ENCODE data around the gene HSD11B2. TPM values are rescaled to one million over a fixed set of nuclear protein-coding genes. Genes with fewer than 3 reads are reported as not detected.

Gene HSD11B2
- total RNA-seq, 1 donor from 2014 or later = 6.1 TPM

DNA sequence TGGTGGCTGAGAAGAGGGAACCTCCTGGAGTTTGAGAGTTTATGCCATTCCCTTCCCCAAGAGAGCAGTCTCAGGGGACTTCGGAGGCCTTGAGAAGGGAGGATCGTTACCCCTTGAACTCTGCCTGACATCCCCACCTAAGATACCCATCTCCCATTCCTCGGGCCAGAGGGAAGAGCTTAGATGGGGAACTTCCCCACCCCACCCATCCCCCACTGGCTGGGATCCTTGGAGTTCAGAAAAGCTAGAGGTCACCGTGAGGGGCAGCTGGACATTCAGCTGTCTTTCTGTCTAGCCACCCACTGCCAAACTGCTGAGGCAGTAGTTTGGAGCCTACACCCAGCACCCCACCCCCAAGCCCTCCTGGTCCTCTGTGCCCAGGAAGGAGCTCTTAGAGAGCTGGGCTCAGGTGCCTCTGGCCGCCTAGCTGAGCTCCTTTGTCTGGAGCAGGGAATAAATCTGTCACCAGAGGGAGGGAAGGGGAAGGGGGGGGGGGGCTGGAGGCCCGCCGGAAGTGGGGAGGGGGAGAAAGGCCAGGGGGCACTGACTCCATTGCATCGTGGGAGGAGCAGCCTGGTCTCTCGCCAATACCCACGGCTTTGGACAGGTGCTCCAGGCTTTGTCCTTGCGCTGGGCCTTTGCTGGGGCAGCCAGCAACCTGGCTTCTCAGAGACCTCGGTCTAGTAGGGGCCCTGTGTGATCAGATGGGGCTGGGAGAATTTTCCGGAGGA, 1.0 kb downstream of the HSD11B2 start:
- peak; percentile 74 for DNase-seq (ENCODE audit: low read depth)

DNA sequence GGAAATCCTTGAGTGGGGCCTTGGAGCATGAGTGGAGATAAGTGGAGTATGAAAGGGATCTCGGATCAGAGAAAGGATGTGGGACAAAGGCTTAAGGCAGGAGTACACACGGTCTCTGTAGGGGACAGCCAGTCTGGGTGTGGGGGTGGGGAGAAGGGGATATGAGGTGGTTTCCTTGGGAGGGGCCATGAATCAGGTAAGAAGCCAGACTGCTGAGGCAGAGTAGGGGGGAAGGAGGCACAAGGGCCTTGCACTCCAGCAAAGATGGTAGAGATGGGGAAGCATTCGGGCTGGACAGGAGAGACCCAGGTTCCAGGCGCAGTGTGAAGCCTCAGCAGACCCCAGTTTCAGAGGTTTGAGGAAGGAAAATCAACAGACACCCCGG, 1.6 kb downstream of the HSD11B2 start:
- DNase-seq (ENCODE audit: low read depth) = no peak

DNA sequence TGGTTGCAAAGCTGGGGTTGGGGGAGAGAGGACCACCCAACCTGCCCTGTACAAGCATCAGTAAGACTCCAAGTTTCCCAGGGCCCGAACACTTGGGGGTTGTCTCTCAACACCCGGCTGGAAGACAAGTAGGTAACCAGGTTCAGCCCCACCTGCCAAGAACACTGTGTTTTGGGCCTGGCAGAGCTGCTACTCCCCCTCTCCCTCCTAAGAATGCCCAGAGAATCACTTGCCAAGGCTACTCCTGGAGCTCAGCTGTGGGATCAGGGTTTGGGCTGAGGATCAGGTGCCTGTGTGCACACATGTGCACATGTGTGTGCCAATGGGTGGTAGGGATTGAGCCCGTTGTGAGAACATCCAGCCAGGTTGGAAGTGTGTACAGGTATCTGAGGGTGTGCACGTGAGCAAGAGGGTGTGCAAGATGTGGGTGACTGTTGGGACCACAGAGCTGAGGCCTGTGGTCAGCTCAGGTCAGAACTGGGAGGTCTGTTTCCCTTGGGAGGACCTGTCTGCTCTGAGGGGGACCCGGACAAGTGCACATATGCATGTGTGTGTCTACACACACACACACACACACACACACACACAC, 2.3 kb downstream of the HSD11B2 start:
- DNase-seq (ENCODE audit: low read depth) = no peak

DNA sequence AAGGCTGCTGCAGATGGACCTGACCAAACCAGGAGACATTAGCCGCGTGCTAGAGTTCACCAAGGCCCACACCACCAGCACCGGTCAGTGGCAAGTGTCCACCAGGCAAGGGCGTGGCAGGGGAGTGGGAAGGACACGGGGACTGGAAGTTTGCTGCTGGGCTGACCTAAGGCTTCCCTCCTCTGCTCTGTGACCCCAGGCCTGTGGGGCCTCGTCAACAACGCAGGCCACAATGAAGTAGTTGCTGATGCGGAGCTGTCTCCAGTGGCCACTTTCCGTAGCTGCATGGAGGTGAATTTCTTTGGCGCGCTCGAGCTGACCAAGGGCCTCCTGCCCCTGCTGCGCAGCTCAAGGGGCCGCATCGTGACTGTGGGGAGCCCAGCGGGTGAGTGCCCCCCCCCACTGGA, 4.8 kb downstream of the HSD11B2 start:
- DNase-seq (ENCODE audit: low read depth) = no peak

DNA sequence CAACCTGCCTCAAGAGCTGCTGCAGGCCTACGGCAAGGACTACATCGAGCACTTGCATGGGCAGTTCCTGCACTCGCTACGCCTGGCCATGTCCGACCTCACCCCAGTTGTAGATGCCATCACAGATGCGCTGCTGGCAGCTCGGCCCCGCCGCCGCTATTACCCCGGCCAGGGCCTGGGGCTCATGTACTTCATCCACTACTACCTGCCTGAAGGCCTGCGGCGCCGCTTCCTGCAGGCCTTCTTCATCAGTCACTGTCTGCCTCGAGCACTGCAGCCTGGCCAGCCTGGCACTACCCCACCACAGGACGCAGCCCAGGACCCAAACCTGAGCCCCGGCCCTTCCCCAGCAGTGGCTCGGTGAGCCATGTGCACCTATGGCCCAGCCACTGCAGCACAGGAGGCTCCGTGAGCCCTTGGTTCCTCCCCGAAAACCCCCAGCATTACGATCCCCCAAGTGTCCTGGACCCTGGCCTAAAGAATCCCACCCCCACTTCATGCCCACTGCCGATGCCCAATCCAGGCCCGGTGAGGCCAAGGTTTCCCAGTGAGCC, 5.8 kb downstream of the HSD11B2 start:
- no peak for DNase-seq (ENCODE audit: low read depth)

DNA sequence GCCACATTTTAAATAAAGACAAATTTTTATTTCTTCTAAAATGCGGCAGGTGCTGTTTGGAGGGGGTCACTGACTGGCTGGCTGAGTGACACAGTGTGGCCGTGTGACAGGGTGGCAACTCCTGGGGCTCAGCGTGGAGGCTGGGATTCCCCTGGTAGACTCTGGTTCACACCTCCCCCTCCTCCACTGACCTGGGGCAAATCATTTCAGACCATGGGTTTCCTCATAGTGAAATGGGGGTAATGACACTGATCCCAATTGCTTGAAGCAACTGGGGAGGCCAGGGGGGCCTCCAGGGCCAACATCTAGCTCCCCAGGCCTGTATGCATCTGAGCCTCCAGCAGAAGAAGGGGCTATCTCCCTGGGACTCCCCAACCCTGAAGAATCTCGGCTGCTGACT, 6.6 kb downstream of the HSD11B2 start:
- DNase-seq (ENCODE audit: low read depth) = no peak

DNA sequence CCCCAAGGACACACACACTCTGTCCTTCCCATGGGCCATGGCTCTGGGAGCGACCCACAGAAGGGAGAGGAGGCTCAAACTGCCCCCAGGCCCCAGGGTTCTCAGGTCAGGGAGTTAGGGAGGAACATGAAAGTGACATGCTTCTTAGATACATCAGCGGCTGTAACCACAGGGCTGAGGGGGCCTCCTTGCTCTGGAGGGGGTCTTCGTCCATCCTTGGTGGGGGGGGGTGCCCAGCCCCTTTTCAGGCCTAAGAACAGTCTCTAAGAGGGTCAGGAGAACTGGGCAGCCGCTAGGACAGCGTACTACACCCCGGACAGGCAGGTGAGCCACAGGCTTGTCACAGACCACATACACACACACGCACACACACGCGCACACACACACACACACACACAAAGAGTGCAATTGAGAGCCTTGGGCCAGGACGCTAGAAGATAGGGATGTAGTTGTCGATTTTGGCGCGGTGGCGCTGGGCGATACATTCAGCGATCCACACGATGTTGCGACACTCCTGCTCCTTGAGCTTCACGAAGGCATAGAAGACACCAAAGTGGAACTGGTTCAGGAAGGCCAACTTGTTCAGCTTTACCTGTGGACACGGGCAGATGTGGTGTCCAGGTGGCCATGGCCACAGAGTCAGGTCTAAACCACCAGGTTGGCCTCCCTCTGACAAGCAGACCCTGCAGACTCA, 7.3 kb downstream of the HSD11B2 start:
- DNase-seq (ENCODE audit: low read depth) = no peak

DNA sequence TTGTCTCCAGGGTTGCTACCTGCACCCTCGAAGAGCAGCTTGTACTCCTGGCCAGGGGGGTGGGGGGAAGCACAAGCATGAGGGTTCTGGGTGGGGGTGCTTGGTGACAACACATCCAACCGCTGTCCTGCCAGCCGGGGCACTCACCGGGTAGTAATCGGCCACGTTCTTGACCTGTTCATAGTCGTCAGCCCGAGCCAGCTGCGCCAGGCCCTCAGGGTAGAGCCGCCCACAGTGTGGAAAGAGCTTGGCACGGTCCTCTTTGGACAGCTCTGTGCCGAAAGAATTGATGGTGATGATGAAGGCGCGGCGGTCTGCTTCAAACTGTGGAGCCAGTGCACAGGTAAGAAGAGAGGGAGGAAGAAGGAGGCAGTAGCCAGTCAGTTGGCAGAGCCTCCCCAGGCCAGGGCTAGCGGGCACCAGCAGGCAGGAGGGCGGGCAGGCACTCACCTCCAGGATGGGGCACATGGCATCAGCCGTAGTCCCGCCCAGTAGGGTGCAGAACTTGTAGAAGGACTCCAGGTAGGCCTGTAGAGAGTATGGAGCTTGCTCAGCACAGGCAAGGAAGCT, 8.0 kb downstream of the HSD11B2 start:
- no peak for DNase-seq (ENCODE audit: low read depth)

DNA sequence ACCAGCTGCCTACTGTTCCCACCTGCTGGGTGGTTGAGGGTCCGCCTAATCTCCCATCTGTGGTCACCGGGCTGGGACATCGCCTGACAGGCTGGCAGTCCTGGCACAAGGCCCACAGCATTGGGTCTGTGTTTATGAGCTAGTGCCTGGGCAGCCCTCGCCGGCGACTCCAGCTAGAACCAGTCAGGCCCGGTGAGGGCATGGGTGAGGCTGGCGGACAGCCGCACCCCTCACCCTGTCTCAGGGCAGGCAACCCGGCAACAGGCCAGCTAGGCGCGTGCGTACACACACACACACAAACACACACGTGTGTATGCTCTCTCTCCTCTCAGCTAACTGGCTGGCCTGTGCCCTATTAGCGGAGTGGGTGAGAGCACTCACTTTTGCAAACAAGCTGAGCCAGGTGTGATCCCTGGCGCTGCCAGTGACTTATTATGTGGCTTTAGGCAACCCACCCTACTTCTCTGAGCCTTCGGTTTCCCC, 10.4 kb downstream of the HSD11B2 start:
- DNase-seq (ENCODE audit: low read depth) = peak; percentile 99

DNA sequence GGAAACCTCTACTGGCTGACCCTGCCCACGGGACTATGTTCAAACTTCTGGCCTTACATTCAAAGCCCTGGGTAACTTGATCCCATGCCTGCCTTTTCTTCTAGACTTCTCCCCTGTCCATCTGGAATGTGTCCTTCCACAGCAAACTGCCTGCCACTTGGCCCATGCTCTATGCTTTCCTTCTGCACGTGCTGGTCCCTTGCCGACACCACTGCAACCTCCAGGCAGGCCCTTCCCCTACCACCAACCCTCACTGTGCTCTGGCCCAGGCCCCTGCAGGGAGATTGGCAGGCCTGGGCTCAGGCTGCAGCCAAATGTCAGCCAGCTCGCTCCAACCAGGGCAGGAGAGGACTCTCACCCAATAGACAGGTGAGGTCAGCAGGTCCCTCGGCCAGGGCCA, 11.0 kb downstream of the HSD11B2 start:
- DNase-seq (ENCODE audit: low read depth) = peak; percentile 72

DNA sequence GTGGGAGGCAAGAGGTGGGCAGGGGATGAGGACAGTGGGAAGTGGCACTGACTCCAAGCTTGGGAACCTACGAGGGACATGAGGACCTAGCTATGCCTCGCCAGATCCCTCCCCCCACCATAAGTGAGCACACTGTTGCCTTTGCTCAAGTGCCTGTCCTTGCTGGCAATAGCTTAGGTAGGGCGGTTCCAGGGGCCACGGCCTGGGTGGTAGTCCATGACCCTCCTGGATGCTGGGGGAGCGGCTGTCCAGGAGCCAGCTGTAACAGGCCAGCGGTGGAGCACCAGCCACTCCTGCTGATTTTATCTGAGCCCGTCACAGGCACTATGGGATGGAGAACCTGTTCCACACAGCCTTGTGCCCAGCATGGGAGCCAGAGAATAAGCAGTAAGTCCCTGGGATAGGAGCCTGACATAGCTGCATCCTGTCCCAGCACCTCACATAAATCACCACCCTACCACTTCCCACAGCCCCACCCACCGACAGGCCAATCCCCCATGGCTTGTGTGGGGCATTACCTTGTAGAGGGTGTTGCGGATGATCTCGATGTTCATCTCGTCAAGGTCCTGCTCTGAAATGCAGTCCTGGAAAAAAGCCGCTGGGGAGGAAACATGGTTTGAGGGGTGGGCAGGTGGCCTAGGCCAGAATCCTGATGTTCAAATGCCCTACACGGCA, 11.8 kb downstream of the HSD11B2 start:
- DNase-seq (ENCODE audit: low read depth) = no peak

DNA sequence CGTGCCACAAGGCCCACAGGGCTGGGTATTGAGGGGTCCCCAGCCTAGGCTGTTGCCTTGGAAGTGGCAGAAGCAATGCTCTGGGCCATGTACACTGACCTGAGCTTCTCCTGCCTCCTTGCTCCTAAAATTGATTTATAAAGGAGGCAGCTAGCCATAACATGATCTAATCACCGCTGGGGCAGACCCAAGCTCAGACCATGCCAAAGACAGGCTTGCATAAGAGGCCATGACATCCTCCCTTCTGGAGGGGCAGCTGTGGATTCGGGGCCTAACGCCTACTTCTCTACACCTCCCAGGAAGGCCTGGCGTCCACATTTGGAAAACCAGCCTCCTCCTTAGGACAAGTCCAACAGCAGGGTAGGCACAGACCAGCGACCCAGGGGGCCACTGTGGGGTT, 12.3 kb downstream of the HSD11B2 start:
- DNase-seq (ENCODE audit: low read depth) = no peak

DNA sequence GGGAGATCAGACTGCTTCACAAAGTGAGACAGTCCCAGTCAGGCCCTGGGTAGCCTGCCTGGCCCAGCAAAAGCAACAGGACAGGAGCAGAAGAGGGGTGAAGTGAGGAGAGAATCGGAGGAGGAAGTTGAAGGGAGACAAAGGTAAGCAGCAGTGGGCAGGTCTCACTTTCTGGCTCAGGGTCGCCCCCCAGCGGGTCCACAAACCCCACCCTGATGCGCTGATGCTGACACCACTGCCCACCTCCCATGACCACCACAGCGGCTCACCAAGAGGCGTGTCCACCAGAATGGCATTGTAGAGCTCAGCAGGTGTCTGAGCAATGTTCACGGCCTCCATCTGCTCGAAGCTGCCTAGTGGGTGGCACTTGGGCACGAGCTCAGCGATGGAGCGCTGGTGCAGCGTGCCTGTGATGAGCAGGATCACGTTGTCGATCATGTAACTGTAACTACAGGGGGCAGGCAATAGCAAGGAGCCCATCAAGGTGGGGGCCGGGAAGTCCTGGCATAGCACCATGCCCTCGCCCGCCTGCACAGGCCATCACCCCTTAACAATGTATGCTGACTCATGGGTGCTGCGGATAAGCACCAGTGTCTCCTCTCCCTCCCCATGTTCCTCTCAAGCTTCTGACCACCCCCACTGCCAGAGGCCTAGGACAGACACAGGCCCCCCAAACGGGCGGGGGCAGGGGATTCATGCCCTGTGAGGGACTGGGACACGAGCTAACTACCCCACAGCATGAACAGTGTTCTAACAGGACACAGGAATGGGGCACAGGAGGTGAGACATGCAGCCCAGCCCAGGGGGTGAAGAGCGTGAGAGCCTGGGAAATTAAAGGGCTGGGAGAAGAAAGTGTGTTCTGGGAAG, 13.6 kb downstream of the HSD11B2 start:
- peak; percentile 51 for DNase-seq (ENCODE audit: low read depth)

DNA sequence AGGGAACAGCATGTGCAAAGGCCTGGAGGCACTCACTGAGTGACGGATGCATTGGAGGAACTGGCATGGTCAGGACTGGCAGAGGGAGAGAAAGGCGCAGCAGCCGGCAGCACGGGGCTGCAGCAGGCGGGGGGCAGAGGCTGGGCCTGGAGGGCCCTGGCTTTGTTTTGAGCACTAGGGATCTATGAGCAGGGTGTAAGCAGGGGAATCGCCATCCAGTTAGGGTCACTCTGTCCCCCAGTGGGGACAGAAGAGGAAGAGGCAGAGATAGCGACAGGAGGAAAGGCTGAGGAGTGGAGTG, 14.2 kb downstream of the HSD11B2 start:
- no peak for DNase-seq (ENCODE audit: low read depth)

DNA sequence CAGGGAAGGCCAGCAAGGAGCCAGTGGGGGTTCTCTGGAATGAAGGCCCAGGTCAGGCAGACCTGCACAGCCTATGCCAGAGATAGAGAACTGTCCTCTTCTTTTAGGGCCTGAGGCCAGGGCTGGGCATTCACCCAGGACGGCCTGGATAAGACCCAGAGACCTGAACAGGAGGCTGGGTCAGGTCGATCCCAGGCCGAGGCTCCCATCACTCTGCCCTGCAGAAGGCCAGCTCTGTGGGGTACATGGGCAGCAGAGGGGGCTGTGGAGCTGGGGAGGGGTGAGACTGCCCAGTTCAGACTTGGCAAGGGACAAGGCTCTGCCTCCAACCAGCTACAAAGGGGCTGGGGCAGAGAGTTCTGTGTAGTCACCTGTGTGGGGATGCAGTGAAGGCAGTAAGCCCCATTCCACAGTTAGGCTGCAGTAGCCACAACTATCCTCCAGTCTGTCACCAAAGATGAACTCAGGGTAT, 14.6 kb downstream of the HSD11B2 start:
- no peak for DNase-seq (ENCODE audit: low read depth)

DNA sequence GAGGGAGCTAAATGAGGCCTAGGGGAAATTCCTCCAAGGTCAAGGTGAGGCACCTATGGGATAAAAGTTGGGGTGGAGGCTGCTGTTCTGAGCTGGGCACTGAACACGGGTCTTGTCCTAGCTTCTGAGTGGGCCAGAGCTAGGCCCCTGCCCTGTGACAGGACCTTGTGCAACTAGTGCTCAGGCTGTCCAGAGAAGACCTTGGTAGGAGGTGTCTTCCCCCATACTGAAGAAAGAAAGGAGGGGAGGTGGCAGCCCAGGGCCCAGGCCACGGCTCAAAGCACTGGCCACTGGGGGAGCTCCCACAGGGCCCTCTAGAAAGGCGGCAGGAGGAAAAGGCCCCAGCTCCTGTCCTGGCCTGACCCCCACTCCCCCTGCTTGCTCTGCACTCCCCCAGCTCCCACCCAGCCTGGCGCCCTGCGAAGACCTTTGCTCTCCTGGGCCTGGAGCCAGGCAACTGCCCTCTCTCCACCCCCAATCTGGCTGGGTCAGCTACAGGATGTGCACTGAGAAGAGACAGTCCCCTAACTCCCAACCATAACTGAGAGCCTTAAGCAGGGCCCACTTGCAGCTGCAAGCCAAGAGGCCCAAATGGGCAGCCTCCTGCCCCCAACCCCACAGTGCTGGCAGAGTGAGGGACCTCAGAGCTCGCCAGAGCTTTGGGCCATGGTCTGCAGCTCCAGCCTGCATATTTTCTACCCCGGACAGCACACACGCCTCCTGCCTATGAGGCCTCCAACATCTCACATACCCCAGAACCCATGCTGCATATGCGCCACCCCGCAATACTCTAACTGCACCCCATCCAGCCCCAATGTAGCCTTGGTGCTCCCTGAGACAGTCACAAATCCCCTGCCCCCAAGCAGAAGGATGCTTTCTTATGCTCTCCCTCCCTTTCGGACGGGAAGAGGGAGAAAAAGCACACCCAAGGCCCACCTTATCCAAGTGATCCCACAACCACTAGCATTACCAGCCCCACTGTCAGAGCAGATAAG, 15.3 kb downstream of the HSD11B2 start:
- DNase-seq (ENCODE audit: low read depth) = no peak

DNA sequence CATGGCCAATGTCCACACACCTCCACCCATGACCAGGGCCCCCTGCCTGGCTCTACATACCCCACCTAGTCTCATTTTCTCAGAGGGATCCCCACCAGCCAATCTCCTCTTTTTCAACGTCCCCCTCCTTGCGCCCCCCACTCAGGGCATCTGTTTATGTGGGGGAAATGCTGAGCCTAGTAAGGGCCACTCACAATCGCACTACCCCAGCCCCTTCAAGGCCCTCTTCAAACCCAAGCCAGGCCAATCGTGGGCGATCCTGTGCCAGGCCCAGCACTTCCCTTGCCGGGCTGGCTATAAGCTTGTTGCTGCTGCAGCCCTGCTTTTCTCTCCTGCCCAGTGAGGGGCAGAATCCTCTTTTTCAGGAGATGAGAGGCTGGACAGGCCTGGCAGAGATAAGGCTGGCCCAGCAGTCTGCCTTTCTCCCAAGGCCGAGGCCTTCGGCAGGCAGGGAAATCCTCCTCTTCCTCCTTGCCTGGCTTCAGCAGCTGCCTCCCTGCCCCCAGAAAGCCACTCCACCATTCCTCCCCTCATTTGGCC, 16.1 kb downstream of the HSD11B2 start:
- DNase-seq (ENCODE audit: low read depth) = no peak

DNA sequence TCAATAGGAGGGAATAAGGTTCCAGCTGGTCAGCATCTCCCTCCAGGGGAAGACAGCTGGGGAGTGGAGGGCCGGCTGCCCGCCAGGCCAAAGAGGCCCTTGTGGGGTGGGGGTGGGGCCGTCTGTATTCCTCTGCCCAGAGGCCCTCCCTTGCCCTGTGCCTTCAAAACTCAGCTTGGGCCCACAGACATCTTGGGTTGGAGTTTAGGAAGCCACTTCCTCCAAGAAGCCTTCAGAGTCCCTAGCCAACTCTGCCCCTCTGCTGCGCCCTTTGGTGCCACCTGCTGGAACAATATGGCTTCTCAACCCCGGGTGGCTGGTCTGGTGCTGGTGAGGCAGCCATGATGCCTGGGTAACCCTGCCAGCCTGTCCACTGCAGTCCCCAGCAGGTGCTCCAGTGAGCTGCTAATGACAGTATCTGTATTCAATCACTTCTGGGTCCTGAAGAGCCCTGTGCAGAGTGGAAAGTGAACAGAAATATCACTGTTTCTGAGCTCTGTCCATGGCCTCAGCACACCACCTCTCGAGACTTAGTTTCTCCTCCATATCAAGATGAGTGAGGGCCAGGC, 16.7 kb downstream of the HSD11B2 start:
- DNase-seq (ENCODE audit: low read depth) = peak; percentile 93
